Left lung (tissue), 10 donors: ENCODE results near the gene MAP3K5. TPM values are rescaled to one million over a fixed set of nuclear protein-coding genes. Genes with fewer than 3 reads are reported as not detected.
A peak's percentile ranks its signal among the peaks of the same experiment; 100 is the strongest.

Experiments
- ATAC-seq: fragments of 200-7000 bp; cut with Tn5 transposase; one replicate; pipeline ENCODE4 v1.9.1; 2020; ENCODE audit warnings: moderate library complexity
- DNase-seq, 4 donors: peaks; one replicate each; pipeline ENCODE4 v3.0.0-alpha.2; 2013 to 2020
- H3K27ac ChIP-seq, 2 donors: fragments of 200-600 bp; sonication (generic) in 1 of 2; one replicate each; pipeline versions ENCODE4 v1.5.0 to v1.8.0; 2020 to 2021
- H3K27me3 ChIP-seq, 2 donors: fragments of 200-600 bp; sonication (generic) in 1 of 2; one replicate each; pipeline versions ENCODE4 v1.5.0 to v1.8.0; 2020 to 2021
- H3K36me3 ChIP-seq, 2 donors: fragments of 200-600 bp; sonication (generic) in 1 of 2; one replicate each; pipeline versions ENCODE4 v1.5.0 to v1.8.0; 2020 to 2021
- H3K4me1 ChIP-seq, 2 donors: fragments of 200-600 bp; one replicate each; pipeline ENCODE4 v1.8.0; 2021
- H3K4me3 ChIP-seq, 2 donors: fragments of 200-600 bp; sonication (generic) in 1 of 2; one replicate each; pipeline versions ENCODE4 v1.5.0 to v1.8.0; 2020 to 2021; ENCODE audit warnings: mild to moderate bottlenecking in 1 of 2
- H3K9me3 ChIP-seq, 2 donors: fragments of 200-600 bp; sonication (generic) in 1 of 2; one replicate each; pipeline versions ENCODE4 v1.5.0 to v1.8.0; 2020 to 2021
- intact Hi-C, 2 donors: fragments of 100-400 bp; cut with DNase I; formaldehyde crosslinking; loops; one replicate each; pipeline versions ENCODE4 v1.11.2 to v1.14.2; 2022
- polyA plus RNA-seq, 6 donors: library from polyadenylated mRNA; unstranded; fragments of 120-200 nt; gene quantifications; one replicate each; pipeline ENCODE4 v1.2.1, GENCODE V29; 2013; ENCODE audit not compliant: insufficient read length in 6 of 6
- total RNA-seq, 2 donors: library from RNA; stranded (reverse); fragmentation: NEBNext Ultra II Directional; extraction: Animal tissue kit (Norgen Biotek cat#: 25700); gene quantifications; one replicate each; pipeline ENCODE4 v1.2.1, GENCODE V29; 2021
- TF ChIP-seq, protein P1 (sequence below), 2 donors: fragments of 200-600 bp; sonication (generic) in 1 of 2; IDR thresholded peaks; one replicate each; pipeline versions ENCODE4 v1.5.0 to v1.8.0; 2021; ENCODE audit warnings: antibody characterized with exemption in 2 of 2
- donor health status: DM: no; HTN: yes; CAD: no.
- donor health status: DM: no; HTN: no; CAD: no.

Gene MAP3K5
- total and polyA plus RNA-seq, 8 donors, result 6.3 to 27.7 (median 7.2) TPM

GRCh38 chr6:136547871-136548270 lies 244.4 kb downstream of the MAP3K5 start:
- Histone ChIP-seq H3K27me3 (peaks cover 8 to 35% of the 10 kb centered on the region in 2 donors), H3K36me3 (no peaks in the 10 kb centered on the region), H3K27ac (no peak overlapping the region), H3K9me3 (no peaks in the 10 kb centered on the region), H3K4me3 (no peak overlapping the region), H3K4me1 (peaks cover 4 to 19% of the 10 kb centered on the region in 2 donors)
- DNase-seq (no peak), ATAC-seq (no peak)
- intact Hi-C loops, result no loop called here
- TF ChIP-seq, protein P1, sequence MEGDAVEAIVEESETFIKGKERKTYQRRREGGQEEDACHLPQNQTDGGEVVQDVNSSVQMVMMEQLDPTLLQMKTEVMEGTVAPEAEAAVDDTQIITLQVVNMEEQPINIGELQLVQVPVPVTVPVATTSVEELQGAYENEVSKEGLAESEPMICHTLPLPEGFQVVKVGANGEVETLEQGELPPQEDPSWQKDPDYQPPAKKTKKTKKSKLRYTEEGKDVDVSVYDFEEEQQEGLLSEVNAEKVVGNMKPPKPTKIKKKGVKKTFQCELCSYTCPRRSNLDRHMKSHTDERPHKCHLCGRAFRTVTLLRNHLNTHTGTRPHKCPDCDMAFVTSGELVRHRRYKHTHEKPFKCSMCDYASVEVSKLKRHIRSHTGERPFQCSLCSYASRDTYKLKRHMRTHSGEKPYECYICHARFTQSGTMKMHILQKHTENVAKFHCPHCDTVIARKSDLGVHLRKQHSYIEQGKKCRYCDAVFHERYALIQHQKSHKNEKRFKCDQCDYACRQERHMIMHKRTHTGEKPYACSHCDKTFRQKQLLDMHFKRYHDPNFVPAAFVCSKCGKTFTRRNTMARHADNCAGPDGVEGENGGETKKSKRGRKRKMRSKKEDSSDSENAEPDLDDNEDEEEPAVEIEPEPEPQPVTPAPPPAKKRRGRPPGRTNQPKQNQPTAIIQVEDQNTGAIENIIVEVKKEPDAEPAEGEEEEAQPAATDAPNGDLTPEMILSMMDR (IDR thresholded peaks at IDR 0.05), result no peak

DNA sequence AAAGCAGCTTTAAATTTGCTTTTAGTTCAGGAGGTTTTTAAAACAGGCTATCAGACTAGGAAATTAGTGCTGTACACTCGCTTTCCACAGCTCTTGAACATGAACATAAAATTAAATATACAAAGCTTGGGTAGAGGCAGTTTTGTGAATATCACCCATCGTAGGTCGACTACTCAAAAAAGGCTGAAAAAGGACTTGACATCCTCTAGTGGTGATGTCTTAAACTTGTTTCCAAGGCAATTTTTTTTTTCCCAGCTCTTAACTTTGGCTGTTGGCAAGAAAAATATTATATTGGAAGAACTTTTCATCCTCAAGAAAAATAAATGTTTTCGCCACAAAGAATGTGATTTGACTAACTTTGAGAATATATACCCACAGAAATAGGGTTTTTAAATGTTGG lies 244.9 kb downstream of the MAP3K5 start:
- ATAC-seq (no peak), DNase-seq (no peak)
- Histone ChIP-seq H3K4me1 (peaks cover 4 to 19% of the 10 kb centered on the region in 2 donors), H3K27me3 (peaks cover 8 to 35% of the 10 kb centered on the region in 2 donors), H3K36me3 (no peaks in the 10 kb centered on the region), H3K9me3 (no peaks in the 10 kb centered on the region), H3K4me3 (no peak overlapping the region), H3K27ac (no peak overlapping the region)
- intact Hi-C loops, result no loop called here
- TF ChIP-seq, protein P1 (IDR thresholded peaks at IDR 0.05), result peak in 1 of 2 donors; percentile 47

DNA sequence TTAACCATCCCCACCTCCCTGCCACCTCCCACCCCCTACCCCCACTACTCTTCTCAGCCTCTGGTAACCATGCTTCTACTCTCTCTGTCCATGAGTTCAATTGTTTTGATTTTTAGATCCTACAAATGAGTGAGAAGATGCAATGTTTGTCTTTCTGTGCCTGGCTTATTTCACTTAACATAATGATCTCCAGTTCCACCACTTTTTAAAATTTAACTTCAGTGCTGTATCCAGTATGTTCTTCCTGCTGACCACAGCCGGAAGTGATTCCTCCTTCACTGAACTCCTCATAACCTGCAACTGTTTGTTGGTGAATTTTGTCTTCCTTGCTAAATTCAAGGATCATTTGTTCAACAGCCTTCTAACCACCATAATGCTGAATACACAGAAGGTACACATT lies 245.9 kb downstream of the MAP3K5 start:
- no peak overlapping the region for H3K4me3 ChIP-seq
- DNase-seq (no peak), ATAC-seq (no peak)
- H3K4me1 ChIP-seq, result peaks cover 4 to 19% of the 10 kb centered on the region in 2 donors
- peaks cover 8 to 32% of the 10 kb centered on the region in 2 donors for H3K27me3 ChIP-seq
- intact Hi-C loops, result no loop called here
- H3K9me3 ChIP-seq, result no peaks in the 10 kb centered on the region
- TF ChIP-seq, protein P1 (IDR thresholded peaks at IDR 0.05), result no peak
- H3K36me3 ChIP-seq, result no peaks in the 10 kb centered on the region
- no peak overlapping the region for H3K27ac ChIP-seq

DNA sequence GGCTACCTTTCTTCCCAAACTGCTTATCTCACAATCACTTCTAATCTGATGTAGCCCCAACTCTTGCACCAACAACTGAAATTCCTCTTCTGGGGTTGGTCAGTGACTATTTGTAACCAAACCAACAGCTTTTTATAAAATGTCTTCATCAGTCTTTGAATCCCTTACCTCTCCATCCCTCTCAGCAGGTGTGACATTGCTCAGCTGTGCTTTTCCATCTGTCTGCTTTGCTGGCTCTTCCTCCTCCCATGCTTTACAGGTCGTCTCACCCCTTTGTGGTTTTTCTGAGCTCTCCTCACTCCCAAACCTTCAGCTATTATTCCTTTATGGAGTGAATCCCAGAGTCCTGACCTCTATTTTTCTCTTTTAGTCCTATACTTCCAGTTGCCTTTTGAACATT lies 248.0 kb downstream of the MAP3K5 start:
- intact Hi-C loops, result no loop called here
- Histone ChIP-seq H3K27me3 (peaks cover 3 to 11% of the 10 kb centered on the region in 2 donors), H3K9me3 (no peaks in the 10 kb centered on the region), H3K4me3 (no peak overlapping the region), H3K4me1 (peaks cover 0 to 3% of the 10 kb centered on the region in 2 donors), H3K27ac (no peak overlapping the region), H3K36me3 (no peaks in the 10 kb centered on the region)
- no peak for ATAC-seq
- TF ChIP-seq, protein P1 (IDR thresholded peaks at IDR 0.05), result no peak
- no peak for DNase-seq

DNA sequence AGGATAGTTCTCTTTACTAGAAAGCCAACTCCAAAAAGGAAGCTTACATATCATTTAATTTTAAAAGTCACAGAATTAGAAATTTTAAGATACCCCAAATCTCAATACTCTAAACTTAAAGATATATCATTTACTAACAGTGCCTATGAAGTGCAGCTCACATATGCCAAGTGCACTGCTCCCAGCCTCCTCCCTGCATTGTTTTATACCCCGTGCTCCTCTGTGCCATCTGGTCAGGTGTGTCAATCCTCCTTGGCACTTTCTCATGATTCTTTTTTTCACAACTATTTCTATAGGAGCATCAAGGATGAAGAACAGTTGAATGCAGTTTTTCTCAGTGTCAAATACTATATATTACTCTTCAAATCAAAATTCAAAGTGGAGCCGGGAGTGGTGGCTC lies 250.9 kb downstream of the MAP3K5 start:
- no peaks in the 10 kb centered on the region for H3K4me1 ChIP-seq
- ATAC-seq (no peak), DNase-seq (no peak)
- H3K27ac ChIP-seq, result no peak overlapping the region
- no peaks in the 10 kb centered on the region for H3K27me3 ChIP-seq
- H3K36me3 ChIP-seq, result no peaks in the 10 kb centered on the region
- TF ChIP-seq, protein P1 (IDR thresholded peaks at IDR 0.05), result no peak
- H3K4me3 ChIP-seq, result no peak overlapping the region
- no peaks in the 10 kb centered on the region for H3K9me3 ChIP-seq
- intact Hi-C loops, result no loop called here
